GOT3 (cell line): Measurements from ENCODE around the gene REXO5.

Experiments
- DNase-seq: peaks from one replicate; lab custom pipeline; 2025; ENCODE audit warnings: mixed read lengths; lab: John Stamatoyannopoulos, UW

The REXO5 gene

DNA sequence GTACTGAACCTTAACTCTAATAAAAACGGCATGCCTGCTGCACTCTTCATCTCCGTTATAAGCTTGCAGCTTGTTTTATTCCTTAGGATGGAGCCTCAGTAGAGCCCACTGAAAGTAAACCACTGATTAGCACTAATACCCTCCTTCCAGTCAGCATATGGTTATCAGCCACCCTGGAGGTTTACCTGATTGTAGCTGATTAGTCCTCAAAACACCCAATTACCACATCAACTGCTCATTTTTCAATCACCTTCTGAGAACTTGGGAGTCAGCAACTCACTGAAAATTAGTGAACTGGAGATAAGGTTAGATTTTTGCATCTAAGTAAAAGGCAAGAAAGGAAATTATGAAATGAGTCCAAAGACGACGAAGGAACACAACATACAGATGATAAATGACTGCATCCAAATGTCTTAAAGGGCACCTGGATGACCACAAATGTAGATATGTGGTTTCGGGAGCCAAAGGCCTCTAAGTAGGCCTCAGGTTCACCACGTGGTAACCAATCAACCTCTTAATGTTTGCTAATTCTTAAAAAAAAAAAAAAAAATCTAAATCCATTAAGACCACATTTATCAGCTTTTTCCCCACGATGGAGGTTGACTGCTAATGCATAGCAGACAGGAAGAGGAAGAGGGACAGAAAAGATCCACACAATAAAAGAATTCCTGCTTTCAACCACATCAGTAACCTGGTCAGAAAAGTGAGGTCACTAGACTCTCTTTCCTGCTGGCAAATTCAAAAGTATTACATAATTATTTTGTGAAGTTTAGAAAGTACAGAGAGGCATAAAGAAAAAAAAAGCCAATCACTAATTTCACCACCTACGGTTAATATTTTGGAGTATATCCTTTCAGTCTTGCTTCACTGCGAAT lies 65.9 kb downstream of the REXO5 start:
- DNase-seq: no peak

DNA sequence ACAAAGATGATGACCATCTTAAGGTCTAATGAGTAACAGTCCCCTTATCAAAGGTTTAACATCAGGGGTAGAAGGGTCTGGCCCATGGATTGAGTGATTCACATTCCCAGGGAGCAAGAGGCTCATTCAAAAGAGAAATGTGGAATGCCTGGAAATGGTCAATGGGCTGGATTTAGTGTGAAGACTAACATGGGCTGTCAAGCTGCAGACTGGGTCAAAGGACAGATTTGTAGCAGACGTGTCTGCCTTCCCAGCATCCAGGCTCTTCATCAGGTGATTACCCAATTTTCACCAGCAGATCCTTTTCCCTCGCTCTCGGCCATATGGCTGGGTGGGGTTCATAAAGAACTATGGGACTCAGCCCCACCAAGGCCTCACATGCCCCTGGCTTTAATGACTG lies 67.0 kb downstream of the REXO5 start:
- no peak for DNase-seq

DNA sequence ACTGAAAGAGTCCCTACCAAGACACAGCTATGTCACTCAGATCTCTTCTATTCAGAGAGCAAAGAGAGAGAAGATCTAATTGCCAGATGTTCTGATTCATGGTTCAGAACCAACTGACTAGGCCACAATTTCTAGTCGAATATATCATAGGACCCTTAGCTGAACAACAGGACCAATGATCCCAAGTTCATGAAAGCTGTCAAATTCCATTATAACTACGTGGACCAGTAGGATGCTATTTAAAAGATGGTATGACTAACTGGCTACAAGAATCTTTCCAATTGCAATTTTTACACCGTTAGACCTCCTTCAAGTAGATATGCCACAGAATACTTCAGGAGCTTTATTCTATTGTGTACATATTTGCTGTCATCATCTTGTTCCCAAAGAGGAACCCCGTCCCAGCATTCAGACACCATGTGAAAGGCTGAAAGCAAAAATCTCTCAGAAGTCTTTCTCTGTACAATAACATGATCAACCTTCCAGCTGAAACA lies 67.8 kb downstream of the REXO5 start:
- DNase-seq: no peak

DNA sequence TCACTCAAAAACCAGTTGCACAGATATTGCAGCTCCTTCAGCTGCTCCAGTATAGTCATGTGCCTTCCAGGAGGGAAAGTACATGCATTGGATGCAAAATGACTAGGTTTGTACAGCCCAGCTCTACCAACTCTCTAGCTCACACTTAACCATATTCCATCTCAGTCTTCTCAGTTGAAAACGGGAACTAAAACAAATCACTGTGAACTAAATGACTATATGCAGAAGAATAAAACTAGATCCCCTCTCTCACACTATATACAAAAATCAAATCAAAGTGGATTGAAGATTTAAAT lies 69.0 kb downstream of the REXO5 start:
- no peak for DNase-seq

DNA sequence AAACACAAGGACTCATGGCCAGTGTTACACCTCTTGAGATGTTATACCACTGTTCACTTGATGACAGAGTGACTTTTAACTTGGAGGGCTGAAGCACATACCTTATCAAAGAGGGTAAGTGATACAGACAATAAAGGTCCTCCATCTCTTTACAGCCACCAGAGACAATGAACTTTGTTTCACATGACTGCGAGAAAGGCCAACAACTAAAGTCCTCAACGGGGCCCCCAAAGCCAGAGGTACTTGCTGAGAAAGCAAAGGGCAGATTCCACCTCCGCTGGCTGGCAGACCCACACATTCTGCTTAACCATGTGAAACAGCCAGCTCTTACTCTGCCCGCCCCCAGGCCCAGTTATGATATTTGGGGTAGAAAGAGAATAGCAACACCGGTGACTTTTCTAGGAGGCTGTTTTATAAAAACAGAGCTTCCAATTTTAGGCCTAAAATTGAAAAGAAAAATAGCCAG lies 72.4 kb downstream of the REXO5 start:
- no peak for DNase-seq

DNA sequence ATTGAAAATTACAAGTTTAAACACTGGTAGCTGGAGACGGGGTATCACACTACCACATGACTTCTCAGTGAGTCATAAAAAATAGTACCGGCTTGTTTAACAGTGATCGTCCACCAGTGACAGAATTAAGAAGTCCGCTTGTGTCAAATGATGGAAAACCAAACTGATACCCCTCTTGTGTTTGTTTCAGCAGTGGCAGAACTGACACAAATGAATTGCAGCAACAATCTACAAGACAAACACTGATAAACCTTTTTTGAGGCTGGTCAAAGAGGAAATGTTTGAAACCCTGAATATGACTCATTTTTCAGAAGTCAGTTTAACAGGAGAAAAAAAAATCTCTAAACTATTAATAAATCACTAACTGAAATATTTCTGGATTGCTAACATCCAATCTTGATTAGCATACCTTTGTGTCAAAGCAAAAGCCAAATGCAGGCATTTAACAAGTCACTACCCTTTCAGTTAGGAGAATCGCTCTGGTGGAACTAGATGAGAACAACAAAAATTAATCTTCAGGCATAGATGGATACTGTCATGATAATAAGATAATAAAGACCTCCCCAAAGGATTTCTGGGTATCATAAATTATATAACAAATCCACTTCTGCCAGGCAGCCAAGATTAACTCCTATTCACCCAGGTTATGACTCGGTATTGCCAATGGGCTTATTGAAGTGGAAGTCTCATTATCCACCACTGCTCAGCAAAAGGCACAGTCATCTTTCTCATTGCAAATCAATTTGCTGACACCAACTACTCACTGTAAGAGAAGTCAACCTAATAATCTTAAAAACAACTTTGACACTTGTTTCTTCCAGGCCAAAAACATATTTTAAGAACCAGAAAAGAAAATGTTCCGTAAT lies 73.1 kb downstream of the REXO5 start:
- DNase-seq: no peak

DNA sequence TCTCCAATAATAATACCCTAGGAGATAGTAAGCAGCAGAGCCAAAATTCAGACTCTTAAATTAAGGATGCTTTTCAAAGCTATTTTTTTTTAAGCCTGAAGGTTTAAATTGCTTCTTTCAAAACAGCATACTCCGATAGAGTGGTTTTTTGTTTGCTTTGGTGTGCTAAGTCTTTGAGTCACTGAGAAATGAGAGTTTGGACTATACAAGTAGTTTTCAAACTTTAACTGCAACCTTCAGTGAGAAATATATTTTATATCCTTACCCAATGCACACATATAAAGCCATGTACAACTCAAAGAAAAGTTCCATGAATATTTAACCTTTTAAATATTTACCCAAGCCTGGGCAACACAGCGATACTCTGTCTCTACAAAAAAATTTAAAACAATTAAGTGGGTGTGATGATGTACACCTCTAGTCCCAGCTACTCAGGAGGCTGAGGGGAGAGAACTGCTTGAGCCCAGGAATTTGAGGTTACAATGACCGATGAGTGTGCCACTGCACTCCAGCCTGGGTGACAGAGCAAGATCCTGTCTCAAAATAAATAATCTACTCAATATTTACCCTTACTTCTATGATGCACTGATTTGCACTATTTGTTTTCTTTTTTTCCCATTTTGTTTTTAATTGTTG lies 74.7 kb downstream of the REXO5 start:
- DNase-seq: no peak

DNA sequence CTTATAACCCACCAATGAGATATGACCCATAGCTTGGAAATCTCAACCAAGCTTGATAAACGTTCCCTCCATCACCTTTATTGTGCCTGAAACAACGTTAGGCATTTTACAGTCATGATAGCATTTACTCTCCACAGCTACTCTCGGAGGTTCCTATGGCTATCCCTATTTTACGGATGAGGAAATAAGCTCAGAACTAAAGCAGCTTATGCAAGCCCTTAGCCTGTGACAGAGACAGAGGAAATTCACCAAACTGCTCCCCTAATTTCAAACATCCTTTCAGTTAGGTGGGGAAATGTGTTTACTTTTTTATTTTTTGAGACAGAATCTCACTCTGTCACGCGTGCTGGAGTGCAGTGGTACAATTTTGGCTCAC lies 75.2 kb downstream of the REXO5 start:
- no peak for DNase-seq

DNA sequence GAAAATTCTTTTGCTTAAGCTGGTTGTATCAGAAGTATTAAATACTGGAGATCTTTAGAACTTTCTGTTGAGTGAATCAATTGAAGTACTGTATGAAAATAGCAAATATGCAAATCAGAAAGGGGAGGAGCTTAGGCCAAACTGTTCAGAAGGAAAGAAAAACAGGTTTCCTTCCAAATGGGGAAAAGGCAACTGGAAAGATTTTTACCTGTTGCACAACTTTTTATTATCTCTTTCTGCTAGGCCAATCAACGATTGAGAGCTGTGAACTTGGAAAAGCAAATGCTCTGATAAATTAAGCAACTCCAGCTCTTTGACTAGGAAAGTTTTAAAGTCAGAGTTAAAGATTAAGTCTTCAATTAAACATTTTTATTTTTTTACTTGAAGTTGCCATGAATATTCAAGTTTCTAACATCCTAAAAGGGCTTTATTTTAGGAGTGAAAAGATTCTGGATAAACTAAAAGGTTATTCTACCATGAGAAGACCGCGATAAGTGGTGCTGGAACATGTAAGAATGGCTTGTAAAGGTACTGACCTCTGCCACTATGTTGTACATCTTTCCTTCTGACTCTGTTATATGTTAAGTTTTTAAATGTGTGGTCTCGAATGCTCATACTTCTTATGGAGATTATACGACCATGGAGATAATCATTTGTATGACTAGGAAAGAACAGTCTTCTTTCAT lies 77.4 kb downstream of the REXO5 start:
- DNase-seq: no peak

DNA sequence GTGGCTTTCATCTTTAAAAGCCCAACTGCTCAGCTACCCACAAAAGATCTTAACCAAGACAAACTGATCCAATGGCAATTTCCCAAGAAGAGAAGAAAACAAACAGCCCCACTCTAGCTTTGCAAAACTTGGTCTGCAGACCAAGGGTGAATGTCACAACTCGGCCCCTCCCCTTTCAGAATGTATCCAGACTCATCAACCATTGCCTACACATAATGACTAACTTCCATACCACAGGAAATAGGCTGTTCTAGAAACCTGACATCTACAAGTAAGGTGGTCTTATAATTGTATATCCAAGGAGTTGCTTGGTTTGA lies 77.9 kb downstream of the REXO5 start:
- no peak for DNase-seq

DNA sequence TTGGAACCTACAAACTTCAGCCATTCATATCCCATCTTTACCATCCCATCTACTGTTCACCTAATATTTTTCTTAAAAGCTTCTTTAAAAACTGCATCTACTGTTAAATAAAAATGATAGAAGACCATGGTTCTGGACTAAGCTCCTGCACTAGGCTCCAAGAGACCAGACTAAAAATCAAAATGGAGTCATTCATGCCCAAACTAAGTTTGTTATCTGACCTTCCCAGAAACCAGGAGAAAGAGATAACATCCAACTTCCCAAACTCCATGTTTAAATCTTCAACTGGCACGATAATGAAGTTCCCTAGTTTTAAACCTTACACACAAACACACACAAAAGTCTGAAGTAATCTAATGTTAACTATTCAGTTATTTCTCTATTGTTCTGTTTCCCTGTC lies 80.0 kb downstream of the REXO5 start:
- DNase-seq: no peak

DNA sequence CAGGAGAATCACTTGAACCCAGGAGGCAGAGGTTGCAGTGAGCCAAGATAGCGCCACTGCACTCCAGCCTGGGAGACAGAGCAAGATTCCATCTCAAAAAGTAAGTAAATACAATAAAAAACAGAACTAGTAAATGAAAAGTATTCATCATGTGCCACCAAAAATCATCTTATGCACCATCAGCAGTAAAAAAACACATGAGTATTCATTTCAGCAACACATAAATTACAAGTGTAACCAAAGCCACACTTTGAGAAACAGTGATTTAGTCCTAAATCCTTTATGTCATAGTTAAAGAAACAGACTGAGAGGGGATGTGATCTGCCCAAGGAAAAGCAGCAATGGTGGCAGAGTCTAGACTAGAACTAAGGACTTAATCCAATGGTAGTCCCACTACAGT lies 80.9 kb downstream of the REXO5 start:
- no peak for DNase-seq

DNA sequence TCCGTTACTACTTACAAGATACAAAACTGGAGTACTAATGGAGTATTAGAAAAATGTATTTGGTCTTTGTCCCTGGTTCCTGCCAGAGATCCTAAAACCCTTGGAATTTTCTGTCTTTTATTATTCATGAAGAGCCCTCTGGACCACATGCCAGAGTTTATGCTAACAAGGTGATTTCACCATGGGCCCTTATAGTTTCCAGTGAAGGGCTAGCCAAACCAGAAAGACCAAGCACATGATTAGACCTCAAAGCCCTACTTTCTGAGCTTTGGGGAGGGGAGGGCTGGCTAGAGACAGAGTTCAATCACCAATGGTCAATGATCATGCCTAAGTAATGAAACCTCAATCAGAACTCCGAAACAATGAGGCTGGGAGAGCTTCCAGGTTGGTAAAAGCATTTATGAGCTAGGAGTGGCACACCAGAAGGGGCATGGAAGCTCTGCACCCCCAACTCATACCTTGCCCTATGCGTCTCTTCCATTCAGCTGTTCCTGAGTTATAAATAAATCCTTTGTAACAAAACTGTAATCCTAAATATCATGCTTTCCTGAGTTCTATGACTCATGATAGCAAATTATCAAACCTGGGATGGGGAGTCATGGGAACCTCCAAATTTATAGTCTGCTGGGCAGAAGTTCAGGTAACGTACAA lies 83.4 kb downstream of the REXO5 start:
- DNase-seq: no peak

DNA sequence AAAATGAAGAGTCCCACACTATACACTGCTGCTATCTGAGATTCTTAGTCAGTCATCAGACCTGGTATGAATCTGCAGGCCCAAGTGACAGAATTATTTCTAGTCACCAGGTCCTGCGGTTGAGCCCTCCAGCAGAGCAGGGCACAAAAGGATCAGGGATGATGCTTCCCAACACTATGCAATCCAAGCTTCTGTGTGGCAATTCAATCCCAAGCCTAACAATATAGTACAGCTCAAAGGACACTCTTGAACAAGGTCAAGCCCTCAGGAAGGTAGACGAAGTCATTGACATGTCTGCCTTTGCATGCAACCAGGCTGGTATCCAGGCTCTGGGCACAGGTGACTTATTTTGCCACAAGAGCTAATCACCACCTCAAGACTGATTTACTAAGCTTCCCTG lies 88.1 kb downstream of the REXO5 start:
- DNase-seq: no peak

DNA sequence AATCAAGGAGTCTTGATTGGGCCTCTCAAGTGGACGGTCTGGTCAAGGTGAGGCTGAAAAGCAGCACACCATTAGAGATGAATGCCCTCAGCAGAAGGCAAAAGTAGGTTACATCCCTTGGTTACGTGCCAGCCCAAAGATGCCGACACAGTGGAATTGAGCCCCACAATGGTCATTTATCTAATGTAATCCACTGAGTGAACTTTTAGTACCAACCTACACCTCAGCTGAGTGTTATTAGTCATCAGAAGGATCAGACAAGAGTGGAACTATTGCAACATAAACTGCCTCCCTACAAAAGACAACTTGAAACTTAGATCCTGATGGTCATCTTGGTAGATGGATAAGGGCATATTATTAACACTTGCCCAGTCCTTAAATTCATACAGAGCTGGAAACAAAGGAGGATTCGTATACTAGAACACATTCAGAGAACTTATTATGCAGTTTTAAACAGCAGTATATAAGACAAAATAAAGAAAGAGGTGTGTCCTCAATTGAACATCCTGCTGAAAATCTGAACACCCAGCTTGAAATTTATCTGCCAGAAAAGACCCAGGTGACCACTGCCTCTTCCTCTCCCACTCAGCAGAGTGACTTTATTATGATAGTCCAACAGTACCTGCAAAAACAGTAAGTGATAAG lies 91.0 kb downstream of the REXO5 start:
- no peak for DNase-seq

DNA sequence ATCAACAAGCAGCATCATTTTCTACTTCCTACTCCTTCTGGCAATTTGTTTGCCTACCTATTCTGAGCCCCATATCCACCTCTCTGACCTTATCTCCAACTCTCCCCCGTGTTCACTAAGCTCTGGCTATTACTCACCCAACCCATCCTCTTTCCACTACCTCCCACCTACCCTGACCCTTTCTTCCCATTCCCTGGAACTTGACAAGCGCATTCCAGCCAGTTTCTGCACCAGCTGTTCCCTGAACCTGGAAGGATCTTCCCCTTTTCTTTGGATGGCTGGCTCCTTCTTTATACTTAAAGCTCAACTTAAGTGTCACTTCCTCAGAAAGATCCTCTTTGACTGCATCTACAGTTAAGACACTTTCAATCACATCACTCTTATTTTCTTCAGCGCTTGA lies 91.6 kb downstream of the REXO5 start:
- DNase-seq: no peak

DNA sequence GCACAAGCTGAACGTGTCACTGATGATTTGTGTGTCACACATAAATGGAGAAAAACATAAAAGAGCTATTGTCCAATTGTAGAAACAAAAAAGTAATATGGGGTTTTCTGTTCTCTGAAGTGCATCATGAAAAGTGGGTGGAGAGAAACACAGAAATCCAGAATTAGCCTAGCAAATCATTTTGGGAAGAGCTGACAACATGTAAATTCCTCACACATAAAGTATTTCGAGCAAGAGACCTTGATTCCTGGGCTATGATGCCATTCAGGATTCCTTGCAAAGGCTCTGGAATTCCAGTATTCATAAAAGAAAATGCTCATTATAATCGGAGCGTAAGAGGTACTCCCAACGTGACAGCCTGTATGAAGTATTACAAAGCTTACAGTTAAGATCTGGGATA lies 92.7 kb downstream of the REXO5 start:
- DNase-seq: no peak
